K562 (cell line): ENCODE measurements around the gene DOLPP1. TPM values are rescaled to one million over a fixed set of nuclear protein-coding genes. Genes with fewer than 3 reads are reported as not detected.

Source experiments
- BMI1 ChIP-seq: fragments of 150-350 bp; IDR thresholded peaks from 2 replicates; pipeline ENCODE4 v1.6.1; 2014; ENCODE audit warnings: low read length
- CBX1 ChIP-seq: sonication (generic); IDR thresholded peaks from 2 replicates; pipeline ENCODE4 v1.6.1; 2016; ENCODE audit warnings: antibody characterized with exemption, low read depth, mild to moderate bottlenecking
- CEBPG ChIP-seq, 3 experiments: fragments of 200-800 bp in 1 of 3; sonication (Bioruptor generic) in 1 of 3; sonication (generic) in 1 of 3; formaldehyde crosslinking in 1 of 3; IDR thresholded peaks in 2 of 3; conservative IDR thresholded peaks in 1 of 3; 2 replicates each; pipeline versions ENCODE4 v1.6.1 to v1.8.0; 2016 to 2022; ENCODE audit warnings: missing compliant biosample characterization in 2 of 3, missing genetic modification characterization in 2 of 3, mild to moderate bottlenecking in 1 of 3, missing genetic modification reagents in 1 of 3
- DIDO1 ChIP-seq: fragments of 450-650 bp; IDR thresholded peaks from 2 replicates; pipeline ENCODE4 v1.6.1; 2016; ENCODE audit warnings: low read depth, missing biosample characterization, missing genetic modification characterization
- FOXJ3 ChIP-seq: sonication (generic); formaldehyde crosslinking; IDR thresholded peaks from 2 replicates; pipeline ENCODE4 v1.4.0; 2020; ENCODE audit warnings: mild to moderate bottlenecking, missing genetic modification reagents
- HDAC1 ChIP-seq, 2 experiments: fragments of 450-650 bp; IDR thresholded peaks; 2 replicates each; pipeline ENCODE4 v1.6.1; 2016 to 2017; ENCODE audit warnings: inconsistent platforms in 1 of 2, mild to moderate bottlenecking in 1 of 2, moderate library complexity in 1 of 2
- HNRNPUL1 ChIP-seq: fragments of 200-400 bp; formaldehyde crosslinking; IDR thresholded peaks from 2 replicates; pipeline ENCODE4 v1.6.1; 2017; ENCODE audit warnings: low read length
- MCM3 ChIP-seq: fragments of 450-650 bp; IDR thresholded peaks from 2 replicates; pipeline ENCODE4 v1.6.1; 2016
- NR2F6 ChIP-seq: fragments of 450-650 bp; formaldehyde crosslinking; IDR thresholded peaks from 2 replicates; pipeline ENCODE4 v1.4.0; 2020; ENCODE audit warnings: mild to moderate bottlenecking
- SAFB2 ChIP-seq: fragments of 200-400 bp; formaldehyde crosslinking; IDR thresholded peaks from 2 replicates; pipeline ENCODE4 v1.6.1; 2018; ENCODE audit warnings: borderline replicate concordance, low read length, low read depth, moderate library complexity; ENCODE audit not compliant: severe bottlenecking
- SMARCC2 ChIP-seq: fragments of 450-650 bp; IDR thresholded peaks from 2 replicates; pipeline ENCODE4 v1.6.1; 2017; ENCODE audit warnings: antibody characterized with exemption, moderate library complexity, mild to moderate bottlenecking, low read depth
- STAG1 ChIP-seq: sonication (generic); formaldehyde crosslinking; IDR thresholded peaks from 2 replicates; pipeline ENCODE4 v1.5.0; 2020; ENCODE audit warnings: missing genetic modification reagents, borderline replicate concordance
- TRIM24 ChIP-seq, 2 experiments: fragments of 450-650 bp; IDR thresholded peaks; 2 replicates each; pipeline ENCODE4 v1.6.1; 2016
- ZNF134 ChIP-seq: fragments of 250-450 bp; sonication (Bioruptor Pico); conservative IDR thresholded peaks from 2 replicates; pipeline ENCODE4 v1.4.0; 2020
- ZNF23 ChIP-seq: fragments of 250-450 bp; sonication (Bioruptor Pico); IDR thresholded peaks from 2 replicates; pipeline ENCODE4 v1.4.0; 2020; ENCODE audit warnings: mild to moderate bottlenecking
- ZNF398 ChIP-seq: fragments of 250-450 bp; sonication (Bioruptor Pico); IDR thresholded peaks from 2 replicates; pipeline ENCODE4 v1.8.0; 2021; ENCODE audit warnings: moderate library complexity, mild to moderate bottlenecking, inconsistent platforms
- ZNF644 ChIP-seq: fragments of 200-800 bp; sonication (Bioruptor generic); IDR thresholded peaks from 2 replicates; pipeline ENCODE4 v1.6.1; 2016; ENCODE audit warnings: low read depth, missing genetic modification characterization, missing compliant biosample characterization
- ZNF780A ChIP-seq: fragments of 250-450 bp; sonication (Bioruptor Pico); IDR thresholded peaks from 2 replicates; pipeline ENCODE4 v1.5.0; 2021; ENCODE audit warnings: mild to moderate bottlenecking
- polyA plus RNA-seq, 8 experiments: library from polyadenylated mRNA; depleted of rRNA in 4 of 8; stranded (reverse) in 5 of 8; unstranded in 3 of 8; fragments of >200 nt; fragmentation: Nextera tagmentation in 2 of 8; fragmentation: Illumina TruSeq in 1 of 8; extraction: Ambion mirVana in 2 of 8; extraction: Trizol in 1 of 8; gene quantifications; 2 replicates each; pipeline versions ENCODE4 v1.2.1 to v1.2.3, GENCODE V29; 2011 to 2014; ENCODE audit warnings: inconsistent platforms in 1 of 8, missing spikeins in 1 of 8
- total RNA-seq, 7 experiments: library from RNA; depleted of rRNA in 6 of 7; stranded (reverse); fragments of >200 nt in 6 of 7; fragmentation: Illumina TruSeq in 2 of 7; extraction: Trizol in 2 of 7; gene quantifications; 2 replicates each; pipeline versions ENCODE4 v1.2.1 to v1.2.3, GENCODE V29; 2011 to 2021; ENCODE audit warnings: low replicate concordance in 1 of 7
- TF ChIP-seq, protein P1 (sequence below): fragments of 450-650 bp; IDR thresholded peaks from 2 replicates; pipeline ENCODE4 v1.6.1; 2016; ENCODE audit warnings: missing biosample characterization, missing genetic modification characterization
- TF ChIP-seq, protein P2 (sequence below), 2 experiments: fragments of 450-650 bp; IDR thresholded peaks; 2 replicates each; pipeline ENCODE4 v1.6.1; 2016
- TF ChIP-seq, protein P3 (sequence below), 2 experiments: IDR thresholded peaks; 2 replicates each; pipeline ENCODE4 v1.6.1; 2012; ENCODE audit warnings: improper control_type of control experiment in 2 of 2, low read depth in 2 of 2, low read length in 2 of 2, borderline replicate concordance in 1 of 2

The DOLPP1 gene
- total and polyA plus RNA-seq, 9 of the 15 experiments (the other 6 are each of a cell fraction or from before 2014, with no cell fraction given), result 3.0 to 39.8 (median 30.5) TPM

- TF ChIP-seq, protein P1, sequence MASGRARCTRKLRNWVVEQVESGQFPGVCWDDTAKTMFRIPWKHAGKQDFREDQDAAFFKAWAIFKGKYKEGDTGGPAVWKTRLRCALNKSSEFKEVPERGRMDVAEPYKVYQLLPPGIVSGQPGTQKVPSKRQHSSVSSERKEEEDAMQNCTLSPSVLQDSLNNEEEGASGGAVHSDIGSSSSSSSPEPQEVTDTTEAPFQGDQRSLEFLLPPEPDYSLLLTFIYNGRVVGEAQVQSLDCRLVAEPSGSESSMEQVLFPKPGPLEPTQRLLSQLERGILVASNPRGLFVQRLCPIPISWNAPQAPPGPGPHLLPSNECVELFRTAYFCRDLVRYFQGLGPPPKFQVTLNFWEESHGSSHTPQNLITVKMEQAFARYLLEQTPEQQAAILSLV, result no peak
- TF ChIP-seq ZNF780A (no peak), HNRNPUL1 (no peak), BMI1 (no peak), NR2F6 (CRISPR knock-in tag) (no peak), CBX1 (no peak), ZNF23 (CRISPR knock-in tag) (no peak), HDAC1 (IDR thresholded peaks at IDR 0.05) (peak in 1 of 2 experiments; percentile 58; a peak in 1 of 4 replicates), CEBPG (CRISPR knock-in tag; IDR thresholded peaks at IDR 0.05) (no peak), CEBPG (tag; conservative IDR thresholded peaks at IDR 0.05 in 1 of 2, IDR thresholded peaks at IDR 0.05 in 1 of 2) (no peak), SAFB2 (no peak), ZNF134 (CRISPR knock-in tag) (no peak), MCM3 (no peak), ZNF644 (tag) (no peak), STAG1 (no peak), TRIM24 (IDR thresholded peaks at IDR 0.05) (no peak), ZNF398 (CRISPR knock-in tag) (no peak), SMARCC2 (no peak), DIDO1 (tag) (no peak), FOXJ3 (CRISPR knock-in tag) (no peak)
- TF ChIP-seq, protein P2, sequence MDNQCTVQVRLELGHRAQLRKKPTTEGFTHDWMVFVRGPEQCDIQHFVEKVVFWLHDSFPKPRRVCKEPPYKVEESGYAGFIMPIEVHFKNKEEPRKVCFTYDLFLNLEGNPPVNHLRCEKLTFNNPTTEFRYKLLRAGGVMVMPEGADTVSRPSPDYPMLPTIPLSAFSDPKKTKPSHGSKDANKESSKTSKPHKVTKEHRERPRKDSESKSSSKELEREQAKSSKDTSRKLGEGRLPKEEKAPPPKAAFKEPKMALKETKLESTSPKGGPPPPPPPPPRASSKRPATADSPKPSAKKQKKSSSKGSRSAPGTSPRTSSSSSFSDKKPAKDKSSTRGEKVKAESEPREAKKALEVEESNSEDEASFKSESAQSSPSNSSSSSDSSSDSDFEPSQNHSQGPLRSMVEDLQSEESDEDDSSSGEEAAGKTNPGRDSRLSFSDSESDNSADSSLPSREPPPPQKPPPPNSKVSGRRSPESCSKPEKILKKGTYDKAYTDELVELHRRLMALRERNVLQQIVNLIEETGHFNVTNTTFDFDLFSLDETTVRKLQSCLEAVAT (IDR thresholded peaks at IDR 0.05), result 0 out of 4 replicates have a peak, but pooled peaks of 1 of the 2 experiments have one; percentile 19
- TF ChIP-seq, protein P3, sequence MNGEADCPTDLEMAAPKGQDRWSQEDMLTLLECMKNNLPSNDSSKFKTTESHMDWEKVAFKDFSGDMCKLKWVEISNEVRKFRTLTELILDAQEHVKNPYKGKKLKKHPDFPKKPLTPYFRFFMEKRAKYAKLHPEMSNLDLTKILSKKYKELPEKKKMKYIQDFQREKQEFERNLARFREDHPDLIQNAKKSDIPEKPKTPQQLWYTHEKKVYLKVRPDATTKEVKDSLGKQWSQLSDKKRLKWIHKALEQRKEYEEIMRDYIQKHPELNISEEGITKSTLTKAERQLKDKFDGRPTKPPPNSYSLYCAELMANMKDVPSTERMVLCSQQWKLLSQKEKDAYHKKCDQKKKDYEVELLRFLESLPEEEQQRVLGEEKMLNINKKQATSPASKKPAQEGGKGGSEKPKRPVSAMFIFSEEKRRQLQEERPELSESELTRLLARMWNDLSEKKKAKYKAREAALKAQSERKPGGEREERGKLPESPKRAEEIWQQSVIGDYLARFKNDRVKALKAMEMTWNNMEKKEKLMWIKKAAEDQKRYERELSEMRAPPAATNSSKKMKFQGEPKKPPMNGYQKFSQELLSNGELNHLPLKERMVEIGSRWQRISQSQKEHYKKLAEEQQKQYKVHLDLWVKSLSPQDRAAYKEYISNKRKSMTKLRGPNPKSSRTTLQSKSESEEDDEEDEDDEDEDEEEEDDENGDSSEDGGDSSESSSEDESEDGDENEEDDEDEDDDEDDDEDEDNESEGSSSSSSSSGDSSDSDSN (IDR thresholded peaks at IDR 0.05; ENCODE audit: borderline replicate concordance in 1 of 2, low read depth in 2 of 2, low read length in 2 of 2), result peak; percentile 12 to 50; a peak in 2 of 4 replicates
Observed at GRCh38 chr9:129111528-129112151, 30.7 kb downstream of the DOLPP1 start (continued).
